Stimulated activated CD4-positive, alpha-beta T cell treated with anti-CD3 and anti-CD28 coated beads, Interleukin-1b, Interleukin-23, amount 100 ng/mL, for 24 hours (primary cell): Measurements from ENCODE around the gene FAT1.
A peak's percentile ranks its signal among the peaks of the same experiment; 100 is the strongest.

Experiments used
- DNase-seq, 4 experiments: peaks; one replicate each; pipeline ENCODE4 v3.0.0-alpha.2; 2020; ENCODE audit warnings: low read depth in 4 of 4, low spot score in 1 of 4

The FAT1 gene

GRCh38 chr4:186622788-186623464 is 100.7 kb downstream of the FAT1 start:
- DNase-seq, result no peak

GRCh38 chr4:186621959-186622553 is 101.6 kb downstream of the FAT1 start:
- DNase-seq, result no peak

GRCh38 chr4:186619088-186619487 is 104.6 kb downstream of the FAT1 start:
- DNase-seq, result no peak

- DNase-seq, result no peak
Measured at GRCh38 chr4:186617921-186618320, 105.7 kb downstream of the FAT1 start.

GRCh38 chr4:186607490-186607889 is 116.2 kb downstream of the FAT1 start:
- DNase-seq, result no peak

- DNase-seq, result no peak
Measured at GRCh38 chr4:186606591-186606992, 117.1 kb downstream of the FAT1 start.

- DNase-seq, result no peak
Measured at GRCh38 chr4:186605261-186605865, 118.3 kb downstream of the FAT1 start.

GRCh38 chr4:186604124-186604807 is 119.4 kb downstream of the FAT1 start:
- no peak for DNase-seq

GRCh38 chr4:186602978-186603377 is 120.7 kb downstream of the FAT1 start:
- no peak for DNase-seq

GRCh38 chr4:186599483-186599882 is 124.2 kb downstream of the FAT1 start:
- DNase-seq, result no peak

GRCh38 chr4:186598686-186599085 is 125.0 kb downstream of the FAT1 start:
- no peak for DNase-seq

GRCh38 chr4:186596850-186597390 is 126.7 kb downstream of the FAT1 start:
- no peak for DNase-seq

GRCh38 chr4:186596346-186596745 is 127.3 kb downstream of the FAT1 start:
- no peak for DNase-seq

GRCh38 chr4:186593587-186593973 is 130.1 kb downstream of the FAT1 start:
- DNase-seq, result no peak

- no peak for DNase-seq
Measured at GRCh38 chr4:186592966-186593586, 130.6 kb downstream of the FAT1 start.

- DNase-seq, result no peak
Measured at GRCh38 chr4:186592445-186592844, 131.2 kb downstream of the FAT1 start.

GRCh38 chr4:186591651-186592050 is 132.0 kb downstream of the FAT1 start:
- DNase-seq, result no peak

GRCh38 chr4:186588503-186588902 is 135.2 kb downstream of the FAT1 start:
- DNase-seq, result no peak

GRCh38 chr4:186587416-186588018 is 136.1 kb downstream of the FAT1 start:
- DNase-seq, result peak; percentile 31 to 41 (median 33)

GRCh38 chr4:186586205-186586604 is 137.5 kb downstream of the FAT1 start:
- no peak for DNase-seq

- DNase-seq, result no peak
Measured at GRCh38 chr4:186584912-186585311, 138.7 kb downstream of the FAT1 start.
